ENCODE measurements around the gene EIF5.

EIF5 gene

DNA sequence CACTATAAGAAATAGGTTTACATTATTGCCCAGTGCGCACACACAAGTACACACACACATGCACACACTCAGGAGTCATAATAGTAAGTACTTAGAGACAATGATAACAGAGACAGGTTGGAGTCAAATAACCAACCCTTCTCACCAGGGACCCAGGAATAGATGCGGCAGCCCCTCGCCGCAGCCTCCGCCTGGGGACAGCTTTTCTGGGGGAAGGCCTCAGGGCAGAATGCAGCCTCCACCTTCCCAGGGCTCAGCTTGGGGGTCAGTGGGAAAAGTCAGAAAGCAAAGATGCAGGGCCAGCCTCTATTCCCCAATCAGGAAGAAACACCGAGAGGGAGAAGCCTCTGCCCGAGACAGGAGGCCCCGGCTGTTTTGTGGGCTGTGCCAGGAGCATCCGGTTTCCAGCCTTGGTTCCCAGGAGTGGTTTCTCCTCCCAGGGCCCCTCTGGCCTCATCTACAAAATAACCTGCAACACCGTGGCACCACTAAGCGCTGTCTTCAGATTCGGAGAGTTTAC lies 23.4 kb upstream of the EIF5 start:
- DNase-seq (ENCODE audit: low read depth in 2 of 2) = no peak

DNA sequence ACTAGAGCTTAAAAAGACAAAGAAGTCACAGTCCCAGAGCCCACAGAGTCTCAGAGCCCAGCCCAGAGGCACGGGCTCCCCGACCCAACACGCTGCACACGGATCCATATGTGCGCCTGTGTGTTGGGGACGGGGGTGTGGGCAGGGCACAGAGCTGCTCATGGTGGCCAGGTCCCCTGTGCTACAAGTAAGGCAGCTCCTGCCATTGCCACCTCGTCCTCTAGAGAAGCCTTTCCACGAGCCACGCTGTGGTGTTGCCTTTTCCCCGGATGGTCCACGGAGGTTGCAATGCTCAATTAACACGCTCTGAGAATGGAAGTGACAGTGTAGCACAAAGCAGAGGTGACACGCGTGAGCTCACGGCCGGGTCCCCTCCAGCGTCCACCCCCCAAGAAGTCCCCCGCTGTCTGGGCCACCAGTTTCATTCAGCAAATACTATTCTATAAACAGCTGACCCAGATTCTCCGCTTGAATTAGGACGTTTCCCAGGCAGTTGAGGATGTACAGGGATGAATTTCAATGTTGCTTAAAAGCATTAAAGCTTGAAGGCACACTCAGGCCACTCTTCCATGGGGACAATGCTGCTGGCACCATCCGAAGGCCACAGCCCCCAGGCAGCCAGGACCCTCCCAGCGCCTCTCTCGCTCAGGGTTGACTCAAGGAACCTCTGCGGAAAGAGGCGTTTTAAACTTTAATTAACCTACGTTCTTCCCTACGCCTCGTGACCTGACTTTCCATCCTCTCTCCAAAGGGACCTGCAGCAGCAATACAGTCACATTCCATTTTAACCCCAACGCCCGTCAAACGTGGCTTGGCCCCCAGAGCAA lies 22.7 kb upstream of the EIF5 start:
- DNase-seq (ENCODE audit: low read depth in 2 of 2) = no peak

DNA sequence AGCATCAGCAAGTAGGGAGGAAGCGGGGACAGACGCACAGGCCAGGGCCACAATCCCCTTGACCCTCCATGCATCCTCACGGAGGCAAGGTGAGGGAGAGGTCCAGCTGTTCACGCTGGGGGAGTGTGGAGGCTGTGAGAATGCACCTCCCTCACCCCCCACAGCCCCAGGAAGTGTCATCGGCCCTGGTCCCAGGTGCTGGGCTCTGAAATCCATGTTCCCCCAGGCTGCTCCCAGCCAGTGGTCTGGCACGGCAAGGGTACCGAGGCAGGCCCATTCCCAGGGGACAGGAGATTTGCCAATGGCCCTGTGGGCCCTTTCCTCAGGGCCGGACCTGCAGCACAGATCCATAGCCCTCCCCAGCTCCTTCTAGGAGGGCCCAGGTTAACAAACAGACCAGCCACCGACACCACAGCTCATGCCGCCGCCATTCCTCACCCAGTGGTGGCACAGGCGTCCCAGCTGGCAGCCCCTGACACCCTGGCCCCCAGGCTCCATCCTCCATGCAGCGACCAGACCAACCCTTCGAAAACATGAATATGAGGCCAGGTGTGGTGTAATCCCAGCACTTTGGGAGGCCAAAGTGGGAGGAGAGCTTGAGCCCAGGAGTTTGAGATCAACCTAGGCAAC lies 21.9 kb upstream of the EIF5 start:
- no peak for DNase-seq (ENCODE audit: low read depth in 2 of 2)

DNA sequence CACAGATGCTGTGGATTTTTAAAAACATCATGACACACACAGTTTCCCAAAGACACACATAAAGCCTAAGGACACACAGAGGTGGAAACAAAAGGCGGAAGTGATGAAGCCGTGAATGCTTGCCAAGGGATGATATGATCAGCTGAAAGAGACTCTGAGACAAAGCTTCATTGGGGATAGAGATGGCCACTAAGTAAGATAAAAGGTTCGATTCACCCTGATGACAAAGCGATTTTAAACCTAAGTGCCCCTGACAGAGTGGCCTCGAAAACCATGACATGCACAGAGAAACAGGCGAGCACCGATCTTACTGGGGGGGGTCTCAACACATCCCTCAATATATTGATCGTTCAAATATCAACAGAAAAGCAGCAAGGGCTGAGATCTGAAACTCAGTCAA lies 20.3 kb upstream of the EIF5 start:
- no peak for DNase-seq (ENCODE audit: low read depth in 2 of 2)

DNA sequence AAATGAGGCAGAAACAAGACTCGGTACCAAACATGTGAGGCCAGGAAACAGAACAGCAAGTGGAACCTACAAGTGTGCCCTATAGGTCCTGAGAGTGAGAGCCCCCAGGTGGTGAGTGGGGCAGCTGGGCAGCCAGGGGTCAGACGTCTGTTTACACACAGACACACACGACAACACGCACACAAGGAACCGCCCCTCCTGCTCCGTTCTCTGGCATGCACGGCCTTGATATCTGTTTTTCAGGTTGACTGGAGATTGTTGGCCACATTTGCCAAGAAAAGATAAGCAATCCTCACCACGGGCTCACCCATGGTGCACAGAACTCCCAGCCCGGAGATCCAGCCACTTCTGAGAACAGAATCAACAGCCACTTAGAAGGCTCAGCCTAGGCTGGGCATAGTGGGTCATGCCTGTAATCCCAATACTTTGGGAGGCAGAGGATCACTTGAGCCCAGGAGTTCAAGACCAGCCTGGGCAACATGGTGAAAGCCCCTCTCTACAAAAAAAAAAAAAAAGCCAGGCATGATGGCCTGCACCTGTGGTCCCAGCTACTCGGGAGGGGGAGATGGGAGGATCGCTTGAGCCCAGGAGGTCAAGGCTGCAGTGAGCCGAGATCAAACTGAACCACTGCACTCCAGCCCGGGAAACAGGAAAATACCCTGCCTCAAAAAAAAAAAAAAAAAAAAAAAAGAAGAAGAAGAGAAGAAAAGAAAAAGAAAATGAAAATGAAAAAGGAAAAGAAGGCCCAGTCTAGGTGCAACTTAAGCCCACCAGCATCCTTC lies 19.4 kb upstream of the EIF5 start:
- no peak for DNase-seq (ENCODE audit: low read depth in 2 of 2)

DNA sequence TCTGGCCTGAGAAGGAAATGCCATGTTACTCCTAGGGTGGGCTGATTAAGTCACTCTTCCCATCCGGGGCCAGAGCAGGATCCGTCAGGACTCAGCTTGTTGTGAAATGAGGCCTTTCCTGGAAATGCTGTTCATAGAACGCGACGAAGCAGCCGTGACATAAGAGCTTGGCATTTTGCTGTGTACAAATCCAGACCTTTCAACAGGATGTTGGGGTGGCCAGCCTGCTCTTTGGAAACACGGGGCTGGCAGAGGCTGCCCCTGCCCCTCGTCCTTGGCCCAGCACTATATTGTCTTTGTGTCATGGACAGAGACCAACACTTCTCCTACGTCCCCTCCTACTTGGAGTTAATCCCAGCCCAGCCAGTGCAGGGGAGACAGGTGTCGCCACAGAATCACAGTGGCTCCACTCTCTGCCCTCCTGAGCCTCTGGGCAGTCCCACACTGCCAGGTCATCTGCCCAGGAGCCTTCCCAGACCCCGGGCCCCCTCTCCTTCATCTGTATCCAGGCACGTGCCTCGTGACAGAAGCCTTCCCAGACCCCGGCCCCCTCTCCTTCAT lies 18.6 kb upstream of the EIF5 start:
- DNase-seq (ENCODE audit: low read depth in 2 of 2) = no peak

DNA sequence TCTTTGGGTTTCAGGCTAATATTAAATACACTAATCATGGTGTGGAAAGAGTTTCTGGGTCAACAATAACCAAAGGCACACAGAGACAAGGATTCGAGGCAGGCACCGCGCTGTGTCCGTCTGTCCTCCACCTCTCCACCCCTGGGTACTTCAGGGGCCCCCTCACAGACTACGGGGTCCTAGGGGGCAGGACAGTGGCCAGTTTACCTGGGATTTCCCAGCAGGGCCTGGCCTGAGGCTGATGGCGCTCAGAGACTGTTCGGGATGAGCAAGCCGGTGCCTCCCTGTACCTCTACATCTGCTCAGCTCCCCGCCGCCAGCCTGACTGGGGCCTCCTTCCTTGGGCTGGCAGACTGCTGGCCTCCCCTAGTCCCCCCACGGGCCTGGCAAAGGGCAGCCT lies 18.1 kb upstream of the EIF5 start:
- DNase-seq (ENCODE audit: low read depth in 2 of 2) = no peak

DNA sequence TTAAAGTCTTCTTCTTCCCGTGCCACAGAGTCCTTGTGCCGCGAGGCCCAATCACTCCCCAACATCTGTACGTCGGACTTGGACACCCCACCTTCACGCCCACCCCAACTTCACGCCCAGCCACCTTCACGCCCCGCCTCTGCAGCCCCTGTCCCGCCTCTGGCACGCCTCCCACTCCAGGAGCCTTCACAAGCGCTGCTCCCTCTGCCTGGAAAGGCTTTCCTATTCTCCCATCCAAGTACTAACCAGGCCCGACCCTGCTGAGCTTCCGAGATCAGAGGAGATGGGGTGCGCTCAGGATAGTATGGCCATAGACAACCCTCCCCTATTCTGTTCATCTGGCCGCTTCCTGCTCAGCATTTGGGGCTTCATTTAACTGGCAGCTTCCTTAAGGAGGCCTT lies 17.3 kb upstream of the EIF5 start:
- no peak for DNase-seq (ENCODE audit: low read depth in 2 of 2)

DNA sequence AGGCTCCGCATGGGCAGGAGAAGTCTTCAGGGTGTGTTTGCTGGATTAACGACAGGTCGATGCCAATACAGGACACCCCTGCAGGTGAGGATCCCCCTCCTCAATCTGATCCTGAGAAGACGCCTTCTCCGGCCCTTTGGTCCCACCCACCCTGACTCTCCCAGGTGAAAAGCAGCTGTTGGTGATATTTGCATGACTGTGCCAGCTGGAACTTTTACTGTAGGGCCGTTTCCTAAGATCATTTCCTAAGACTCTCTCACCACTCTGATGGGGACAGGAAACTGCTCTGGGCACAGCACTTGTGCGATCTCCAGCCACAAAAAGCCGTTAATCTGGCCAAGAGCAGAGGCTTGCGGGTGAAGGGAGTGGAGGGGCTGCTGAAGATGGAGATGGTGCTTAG lies 16.8 kb upstream of the EIF5 start:
- DNase-seq (ENCODE audit: low read depth in 2 of 2) = no peak

DNA sequence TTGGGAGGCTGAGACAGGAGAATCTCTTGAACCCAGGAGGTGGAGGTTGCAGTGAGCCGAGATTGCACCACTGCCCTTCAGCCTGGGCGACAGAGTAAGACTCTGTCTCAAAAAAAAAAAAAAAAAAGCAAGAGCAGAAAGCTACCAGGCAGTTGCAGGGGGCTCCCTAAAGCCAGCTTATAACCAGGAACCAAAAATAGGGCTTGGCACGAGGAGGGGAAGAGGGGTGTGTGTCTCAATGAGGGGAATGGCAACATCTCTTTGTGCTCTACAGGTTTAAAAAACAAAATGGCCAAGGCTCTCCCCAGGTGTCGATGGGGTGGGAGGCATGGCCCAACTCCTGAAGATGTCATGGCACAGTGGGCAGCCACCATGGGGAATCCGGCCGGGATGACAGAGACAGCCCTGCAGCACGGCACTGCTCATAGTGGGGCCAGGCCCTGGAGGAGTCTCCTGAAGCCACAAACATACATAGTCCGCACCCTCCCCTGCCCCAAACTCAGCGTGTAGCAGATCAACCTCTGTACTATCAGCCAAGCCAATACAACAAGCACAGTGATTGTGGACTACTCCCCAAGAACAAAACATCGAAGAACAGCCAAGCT lies 16.0 kb upstream of the EIF5 start:
- DNase-seq (ENCODE audit: low read depth in 2 of 2) = no peak

DNA sequence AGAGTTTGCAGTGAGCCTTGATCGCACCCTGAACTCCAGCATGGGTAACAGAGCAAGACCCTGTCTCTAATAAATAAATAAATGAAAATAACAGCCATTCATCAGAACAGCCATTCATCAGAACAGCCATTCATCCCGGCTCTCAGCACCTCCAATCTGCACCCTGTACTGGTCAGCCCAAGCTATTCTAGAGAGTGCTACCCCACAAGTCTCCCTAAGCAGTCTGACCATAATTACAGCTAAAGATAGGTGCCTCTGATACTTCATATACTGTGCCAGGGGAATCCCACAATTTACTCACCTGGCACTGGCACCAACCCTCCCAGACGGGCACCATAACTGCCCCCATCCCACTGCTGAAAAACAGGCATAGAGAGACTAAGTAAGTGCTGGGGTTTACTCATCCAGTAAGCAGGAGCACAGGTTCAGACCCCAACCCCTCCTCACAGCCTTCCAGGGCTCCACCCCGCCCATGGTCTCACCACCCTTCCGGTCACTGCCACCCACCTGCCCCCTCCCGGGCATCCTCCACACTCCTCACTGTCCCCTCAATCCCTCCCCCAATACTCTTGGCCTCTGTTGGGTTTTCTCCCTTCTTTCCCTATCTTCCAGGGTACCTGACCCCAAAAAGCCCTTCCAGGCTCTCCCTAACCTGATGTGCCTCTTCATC lies 15.2 kb upstream of the EIF5 start:
- no peak for DNase-seq (ENCODE audit: low read depth in 2 of 2)

DNA sequence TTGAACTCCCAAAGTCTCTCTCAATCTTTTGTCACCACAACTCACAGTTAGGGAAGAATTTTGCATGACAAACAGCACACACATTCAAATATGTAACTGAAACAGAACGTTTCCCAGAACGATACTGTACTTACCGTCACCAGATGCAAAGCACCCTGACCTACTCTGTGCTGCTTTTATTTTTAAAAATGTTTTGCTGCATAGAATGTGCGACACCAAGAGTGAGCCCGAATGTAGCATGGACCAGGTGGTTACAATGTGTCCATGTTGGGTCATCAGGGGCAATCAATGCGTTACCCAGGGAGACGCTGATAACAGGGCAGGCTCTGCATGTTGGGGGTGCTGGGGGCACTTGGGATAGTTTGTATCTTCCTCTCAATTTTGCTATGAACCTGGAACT lies 14.6 kb upstream of the EIF5 start:
- DNase-seq (ENCODE audit: low read depth in 2 of 2) = no peak

DNA sequence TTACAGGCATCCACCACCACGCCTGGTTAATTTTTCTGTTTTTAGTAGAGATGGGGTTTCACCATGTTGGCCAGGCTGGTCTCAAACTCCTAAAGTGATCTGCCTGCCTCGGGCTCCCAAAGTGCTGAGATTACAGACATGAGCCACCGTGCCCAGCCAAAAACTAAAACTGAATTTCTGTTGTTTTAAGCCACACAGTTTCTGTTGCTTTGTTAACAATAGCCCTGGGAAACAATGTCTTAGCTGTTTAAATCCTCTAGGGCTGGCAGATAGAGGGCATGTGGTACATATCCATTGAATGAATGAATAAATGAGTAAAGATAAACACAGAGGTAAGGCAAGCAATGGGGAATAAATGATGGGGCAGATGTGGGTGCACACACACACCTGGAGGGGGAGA lies 8.0 kb upstream of the EIF5 start:
- no peak for DNase-seq (ENCODE audit: low read depth in 2 of 2)

DNA sequence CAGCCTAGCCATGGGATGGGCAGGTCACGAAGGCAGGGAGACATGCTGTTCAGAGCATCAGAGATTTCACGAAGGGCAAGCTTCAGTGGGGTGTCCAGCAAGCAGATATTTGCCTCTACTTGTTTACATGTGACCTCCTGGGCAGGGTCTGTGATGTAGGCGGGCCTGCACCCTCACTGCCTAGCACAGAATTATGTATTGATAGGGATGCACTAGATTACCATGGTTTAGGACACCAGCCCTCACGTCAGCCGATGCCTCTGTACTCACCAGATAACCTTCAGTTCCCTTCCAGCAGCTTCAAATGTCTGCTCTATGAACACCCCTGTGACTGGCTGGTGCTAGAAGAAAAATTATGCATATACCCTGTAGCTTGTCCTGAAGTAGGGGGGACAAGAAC lies 5.1 kb upstream of the EIF5 start:
- no peak for DNase-seq (ENCODE audit: low read depth in 2 of 2)

DNA sequence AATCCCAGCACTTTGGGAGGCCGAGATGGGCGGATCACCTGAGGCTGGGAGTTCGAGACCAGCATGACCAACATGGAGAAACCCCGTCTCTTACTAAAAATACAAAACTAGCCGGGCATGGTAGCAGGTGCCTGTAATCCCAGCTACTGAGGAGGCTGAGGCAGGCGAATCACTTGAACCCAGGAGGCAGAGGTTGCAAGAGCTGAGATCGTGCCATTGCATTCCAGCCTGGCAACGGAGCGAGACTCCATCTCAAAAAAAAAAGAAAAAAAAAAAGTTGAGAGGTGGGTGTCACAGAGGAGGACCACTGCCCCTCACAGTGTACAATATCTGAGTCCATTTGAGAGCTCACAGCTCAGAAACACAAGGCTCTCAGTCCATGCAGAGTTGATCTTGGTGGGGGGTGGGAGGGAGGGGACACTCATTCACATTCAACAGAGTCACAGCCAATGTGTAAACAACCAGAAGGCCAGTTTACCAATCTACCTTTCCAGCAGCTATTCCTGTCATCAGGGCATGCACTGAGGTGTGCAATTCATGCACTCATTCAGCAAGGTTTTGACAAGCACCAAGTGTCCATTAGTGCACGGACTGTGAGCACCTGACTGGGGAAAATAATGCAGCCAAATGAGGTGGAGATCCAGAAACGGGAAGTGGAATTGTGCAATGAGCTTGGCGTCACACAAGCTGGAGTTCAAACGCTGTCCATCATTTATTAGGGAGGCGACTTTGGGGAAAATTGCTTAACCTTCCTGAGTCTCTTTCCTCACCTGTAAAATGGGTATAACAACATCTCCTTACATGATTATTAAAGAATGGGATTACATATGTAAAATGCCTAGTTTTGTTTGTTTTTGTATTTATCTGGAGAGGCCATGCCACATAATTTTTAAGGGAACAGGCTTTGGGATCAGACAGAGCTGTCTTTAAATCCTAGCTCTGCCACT lies 4.4 kb upstream of the EIF5 start:
- no peak for DNase-seq (ENCODE audit: low read depth in 2 of 2)

DNA sequence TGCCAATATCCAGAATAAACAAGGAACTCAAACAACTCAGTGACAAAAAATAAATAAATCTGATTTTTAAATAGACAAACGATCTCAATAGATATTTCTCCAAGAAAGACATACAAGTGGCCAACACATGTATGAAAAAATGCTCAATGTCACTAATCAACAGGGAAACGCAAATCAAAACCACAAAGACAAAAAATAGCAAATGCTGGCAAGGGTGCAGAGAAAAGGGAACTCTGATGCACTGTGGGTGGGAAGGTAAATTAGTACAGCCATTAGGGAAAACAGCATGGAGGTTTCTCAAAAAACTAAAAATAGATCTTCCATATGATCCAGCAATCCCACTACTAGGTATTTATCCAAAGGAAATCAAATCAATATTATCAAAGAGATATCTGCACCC lies 3.5 kb upstream of the EIF5 start:
- no peak for DNase-seq (ENCODE audit: low read depth in 2 of 2)

DNA sequence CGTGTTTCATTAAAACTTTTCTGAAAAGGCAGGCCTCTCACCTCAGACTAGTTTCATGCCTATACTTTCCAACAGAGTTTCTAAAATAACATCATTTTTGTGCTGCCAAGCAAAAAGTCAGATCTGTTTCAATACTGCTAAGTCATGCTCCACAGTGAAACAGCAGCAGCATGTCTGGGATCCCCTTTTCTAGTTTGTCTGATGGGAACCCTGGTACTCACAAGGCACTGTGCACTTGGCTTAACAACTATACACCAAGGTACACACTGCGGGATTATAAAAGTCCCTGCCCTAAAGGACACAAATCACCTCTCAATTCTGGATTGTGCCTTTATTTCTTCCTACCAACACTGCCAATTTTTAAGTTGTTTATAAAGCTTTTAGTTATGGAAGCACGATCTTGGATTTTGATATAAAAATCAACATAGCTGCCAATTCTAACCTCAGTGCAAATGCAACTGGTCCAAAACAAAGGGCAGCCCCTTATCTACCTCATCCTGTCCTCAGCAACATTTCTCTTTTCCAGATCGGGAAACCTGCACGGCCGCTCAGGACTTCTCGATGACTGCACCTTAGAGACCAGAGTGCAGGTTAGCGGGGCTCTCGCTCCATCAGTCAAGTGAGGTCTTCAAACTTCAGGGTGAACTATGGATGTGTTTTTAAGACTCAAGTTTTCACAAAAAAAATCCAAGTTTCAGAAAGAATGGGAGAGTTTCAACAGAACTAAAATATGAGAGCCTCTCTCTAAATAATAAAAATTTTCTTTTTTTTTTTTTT lies 1.7 kb upstream of the EIF5 start:
- no peak for DNase-seq (ENCODE audit: low read depth in 2 of 2)

DNA sequence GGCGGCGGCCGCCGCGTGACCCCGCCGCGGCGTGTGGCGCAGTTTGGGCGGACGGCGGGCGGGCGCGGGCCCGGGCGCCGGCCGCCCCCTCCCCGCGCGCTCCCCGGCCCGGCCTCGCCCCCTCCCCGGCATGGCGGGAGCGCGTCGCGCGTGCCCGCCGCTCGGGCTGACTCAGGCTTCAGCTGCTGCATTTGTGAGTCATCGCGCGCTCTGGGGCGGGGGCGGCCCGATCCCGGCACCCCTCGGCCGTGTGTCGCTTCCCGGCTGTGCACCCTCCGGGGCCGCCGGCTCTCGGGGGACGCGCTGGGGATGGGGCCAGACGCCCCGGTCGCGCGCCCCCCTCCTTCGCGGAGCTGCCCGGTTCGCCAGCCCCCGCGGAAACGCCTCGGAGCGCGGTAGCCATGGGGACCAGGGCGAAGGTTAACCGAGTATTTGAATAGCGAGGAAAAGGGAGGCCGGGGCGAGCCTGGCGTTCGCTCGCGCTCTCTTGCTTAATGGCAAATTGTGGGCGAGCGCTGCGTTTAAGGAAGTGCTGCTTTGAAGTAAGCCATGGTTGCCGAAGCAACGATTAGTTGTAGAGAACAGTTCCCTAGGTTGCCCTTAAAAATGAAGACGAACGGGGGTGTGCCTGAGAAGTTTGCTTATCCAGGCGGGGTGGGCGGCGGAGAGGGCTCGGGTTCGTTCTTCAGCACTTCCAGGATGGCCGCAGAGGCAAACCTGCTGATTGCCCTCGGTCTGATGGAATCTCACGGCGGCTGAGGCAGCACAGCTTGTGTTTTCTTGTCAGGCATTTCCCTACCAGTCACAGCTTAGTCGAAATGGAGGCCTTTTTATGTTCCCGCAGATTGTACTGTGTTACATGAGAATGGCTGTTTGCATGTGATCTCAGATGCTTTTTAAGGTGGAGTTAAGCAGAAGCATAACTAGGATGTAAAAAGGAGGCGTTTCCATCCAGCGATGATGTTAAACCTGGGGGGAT lies 896 bp downstream of the EIF5 start:
- DNase-seq (ENCODE audit: low read depth in 2 of 2) = peak; percentile 70

All from stimulated activated CD4-positive, alpha-beta T cell treated with anti-CD3 and anti-CD28 coated beads, Interleukin-12 subunit alpha, Interleukin-12 subunit beta, amount 100 ng/mL, for 24 hours (primary cell).